Mesenchymal stem cell (in vitro differentiated cells and primary cell): ENCODE results near the gene RNF182.

Source experiments
- DNase-seq: peaks from one replicate; pipeline ENCODE4 v3.0.0-alpha.2; 2013
- H2AFZ ChIP-seq: one replicate; pipeline ENCODE4 v1.6.1; 2013; ENCODE audit warnings: low read depth, mild to moderate bottlenecking, control low read depth, inconsistent platforms, low read length, moderate library complexity
- H2AK5ac ChIP-seq: 2 replicates; pipeline ENCODE4 v1.6.1; 2013; ENCODE audit warnings: low read length, moderate library complexity, mild to moderate bottlenecking, inconsistent platforms; ENCODE audit not compliant: severe bottlenecking
- H2BK120ac ChIP-seq: one replicate; pipeline ENCODE4 v1.6.1; 2013; ENCODE audit warnings: low read depth, mild to moderate bottlenecking, inconsistent platforms, low read length, moderate library complexity
- H2BK12ac ChIP-seq, 2 experiments: one replicate each; pipeline ENCODE4 v1.6.1; 2013; ENCODE audit warnings: inconsistent platforms in 2 of 2, low read length in 2 of 2, mild to moderate bottlenecking in 2 of 2, moderate library complexity in 2 of 2, control low read depth in 1 of 2
- H2BK15ac ChIP-seq: one replicate; pipeline ENCODE4 v1.6.1; 2013; ENCODE audit warnings: mild to moderate bottlenecking, low read depth, inconsistent platforms; ENCODE audit not compliant: poor library complexity, severe bottlenecking
- H2BK5ac ChIP-seq: 2 replicates; pipeline ENCODE4 v1.6.1; 2013; ENCODE audit warnings: low read depth, mild to moderate bottlenecking, low read length, control low read depth, inconsistent platforms; ENCODE audit not compliant: poor library complexity, severe bottlenecking
- H3K14ac ChIP-seq, 2 experiments: one replicate each; pipeline ENCODE4 v1.6.1; 2013; ENCODE audit warnings: inconsistent platforms in 2 of 2, low read length in 2 of 2, control low read depth in 1 of 2, mild to moderate bottlenecking in 1 of 2, moderate library complexity in 1 of 2
- H3K18ac ChIP-seq, 2 experiments: one replicate each; pipeline ENCODE4 v1.6.1; 2013; ENCODE audit warnings: inconsistent platforms in 2 of 2, low read length in 2 of 2, control low read depth in 1 of 2, low read depth in 1 of 2, mild to moderate bottlenecking in 1 of 2
- H3K23ac ChIP-seq, 2 experiments: one replicate each; pipeline ENCODE4 v1.6.1; 2013; ENCODE audit warnings: inconsistent platforms in 2 of 2, low read length in 2 of 2, mild to moderate bottlenecking in 2 of 2, moderate library complexity in 2 of 2, control low read depth in 1 of 2
- H3K27ac ChIP-seq: 2 replicates; pipeline ENCODE4 v1.5.1; 2013; ENCODE audit warnings: mild to moderate bottlenecking, moderate library complexity, low read length, control low read depth, inconsistent platforms; ENCODE audit not compliant: poor library complexity, severe bottlenecking
- H3K27me3 ChIP-seq, 2 experiments: 2 replicates each; pipeline versions ENCODE4 v1.6.1 to v1.7.0; 2013; ENCODE audit warnings: low read length in 2 of 2, mild to moderate bottlenecking in 2 of 2, moderate library complexity in 2 of 2, control low read depth in 1 of 2, inconsistent platforms in 1 of 2; ENCODE audit not compliant: control insufficient read depth in 1 of 2, insufficient read depth in 1 of 2
- H3K36me3 ChIP-seq, 2 experiments: 2 replicates each; pipeline versions ENCODE4 v1.6.1 to v1.7.0; 2013; ENCODE audit warnings: low read length in 2 of 2, control low read depth in 1 of 2, inconsistent platforms in 1 of 2, low read depth in 1 of 2, mild to moderate bottlenecking in 1 of 2; ENCODE audit not compliant: insufficient read depth in 2 of 2, control insufficient read depth in 1 of 2
- H3K4ac ChIP-seq, 2 experiments: one replicate each; pipeline ENCODE4 v1.6.1; 2013; ENCODE audit warnings: inconsistent platforms in 2 of 2, low read length in 2 of 2, mild to moderate bottlenecking in 2 of 2, moderate library complexity in 2 of 2, control low read depth in 1 of 2, low read depth in 1 of 2
- H3K4me1 ChIP-seq: 2 replicates; pipeline ENCODE4 v1.6.1; 2013; ENCODE audit warnings: low read depth, low read length, control low read depth; ENCODE audit not compliant: control insufficient read depth, insufficient read depth
- H3K4me2 ChIP-seq: 2 replicates; pipeline ENCODE4 v1.6.1; 2013; ENCODE audit warnings: low read length, mild to moderate bottlenecking, inconsistent platforms; ENCODE audit not compliant: poor library complexity, severe bottlenecking
- H3K4me3 ChIP-seq, 2 experiments: 2 replicates each; pipeline versions ENCODE4 v1.5.1 to v1.7.0; 2013; ENCODE audit warnings: low read length in 2 of 2, mild to moderate bottlenecking in 2 of 2, control low read depth in 1 of 2, low read depth in 1 of 2; ENCODE audit not compliant: insufficient read depth in 1 of 2
- H3K79me1 ChIP-seq: replicated peaks from 2 replicates; pipeline ENCODE4 v1.6.1; 2013; ENCODE audit warnings: mild to moderate bottlenecking, control low read depth, low read length, inconsistent platforms; ENCODE audit not compliant: poor library complexity, severe bottlenecking
- H3K9ac ChIP-seq: 2 replicates; pipeline ENCODE4 v1.7.0; 2013; ENCODE audit warnings: mild to moderate bottlenecking, low read length, moderate library complexity
- H3K9me3 ChIP-seq: 2 replicates; pipeline ENCODE4 v1.7.0; 2013; ENCODE audit warnings: mild to moderate bottlenecking, low read length; ENCODE audit not compliant: control insufficient read depth
- H4K8ac ChIP-seq: one replicate; pipeline ENCODE4 v1.6.1; 2013; ENCODE audit warnings: inconsistent platforms, mild to moderate bottlenecking, low read length, moderate library complexity
- H4K91ac ChIP-seq: one replicate; pipeline ENCODE4 v1.6.1; 2013; ENCODE audit warnings: mild to moderate bottlenecking, low read length, inconsistent platforms
- WGBS: methylation state at CpG from one replicate; pipeline ENCODE4 v1.1.7; 2013; ENCODE audit warnings: mixed read lengths; 5-methylcytosine and 5-hydroxymethylcytosine counted together

The RNF182 gene

GRCh38 chr6:14008809-14009208, 84.1 kb downstream of the RNF182 start:
- WGBS, result 95% methylated on average over 4 of the region's 5 CpGs

DNA sequence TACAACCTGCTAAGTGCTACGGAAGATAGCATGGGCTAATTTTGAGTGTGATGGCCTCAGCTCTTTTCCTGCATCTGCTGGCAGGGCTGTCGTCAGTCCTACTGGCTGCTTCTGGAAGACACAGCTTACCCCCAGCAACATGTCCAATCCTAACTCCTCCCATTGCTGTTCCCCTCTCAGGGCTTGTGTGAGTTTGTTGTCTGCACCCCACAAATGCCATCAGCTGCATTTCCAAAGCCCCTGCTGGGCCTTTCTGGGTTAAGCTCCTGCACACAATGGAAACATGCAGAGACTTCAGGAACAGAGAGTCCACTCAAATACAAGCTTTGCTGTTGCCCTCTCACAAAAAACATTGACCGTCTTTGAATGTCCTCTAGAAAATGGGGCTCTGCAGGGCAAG, 84.7 kb downstream of the RNF182 start:
- no peak overlapping the region for H3K27ac ChIP-seq
- H3K4ac ChIP-seq, result no peak overlapping the region
- peak overlapping the region; percentile 18 for H2AFZ ChIP-seq
- H2BK120ac ChIP-seq, result no peak overlapping the region
- peak overlapping the region in 1 of 2 experiments; percentile 59 for H3K14ac ChIP-seq
- no peak overlapping the region for H2BK15ac ChIP-seq
- WGBS, result 85% methylated on average over 3 of the region's 3 CpGs
- H3K79me1 ChIP-seq, result no peaks in the 10 kb centered on the region
- no peaks in the 10 kb centered on the region for H3K36me3 ChIP-seq
- H3K27me3 ChIP-seq, result no peaks in the 10 kb centered on the region
- H3K9me3 ChIP-seq, result peaks cover 6% of the 10 kb centered on the region
- H3K4me2 ChIP-seq, result no peak overlapping the region
- H3K9ac ChIP-seq, result no peak overlapping the region
- no peak overlapping the region for H2AK5ac ChIP-seq
- H2BK12ac ChIP-seq, result no peak overlapping the region
- no peaks in the 10 kb centered on the region for H3K4me1 ChIP-seq
- H4K8ac ChIP-seq, result no peak overlapping the region
- H2BK5ac ChIP-seq, result no peak overlapping the region
- no peak overlapping the region for H3K23ac ChIP-seq
- no peak overlapping the region for H3K18ac ChIP-seq
- H3K4me3 ChIP-seq, result no peak overlapping the region
- DNase-seq, result no peak
- no peak overlapping the region for H4K91ac ChIP-seq

More at GRCh38 chr6:14008809-14009208, 84.1 kb downstream of the RNF182 start:
- no peak overlapping the region for H2AK5ac ChIP-seq
- H2BK12ac ChIP-seq, result no peak overlapping the region
- H4K8ac ChIP-seq, result no peak overlapping the region
- no peak overlapping the region for H2BK5ac ChIP-seq
- H3K4me3 ChIP-seq, result no peak overlapping the region
- H4K91ac ChIP-seq, result no peak overlapping the region
- no peak overlapping the region for H3K18ac ChIP-seq
- no peak overlapping the region for H3K14ac ChIP-seq
- H3K23ac ChIP-seq, result no peak overlapping the region
- no peak overlapping the region for H3K9ac ChIP-seq
- no peak for DNase-seq
- no peaks in the 10 kb centered on the region for H3K27me3 ChIP-seq
- H2BK15ac ChIP-seq, result no peak overlapping the region
- no peaks in the 10 kb centered on the region for H3K79me1 ChIP-seq
- H3K27ac ChIP-seq, result no peak overlapping the region
- H3K36me3 ChIP-seq, result no peaks in the 10 kb centered on the region
- H3K4me2 ChIP-seq, result no peak overlapping the region
- no peak overlapping the region for H2AFZ ChIP-seq
- H3K4me1 ChIP-seq, result no peaks in the 10 kb centered on the region
- H3K9me3 ChIP-seq, result peaks cover 6% of the 10 kb centered on the region
- H2BK120ac ChIP-seq, result no peak overlapping the region
- H3K4ac ChIP-seq, result no peak overlapping the region

DNA sequence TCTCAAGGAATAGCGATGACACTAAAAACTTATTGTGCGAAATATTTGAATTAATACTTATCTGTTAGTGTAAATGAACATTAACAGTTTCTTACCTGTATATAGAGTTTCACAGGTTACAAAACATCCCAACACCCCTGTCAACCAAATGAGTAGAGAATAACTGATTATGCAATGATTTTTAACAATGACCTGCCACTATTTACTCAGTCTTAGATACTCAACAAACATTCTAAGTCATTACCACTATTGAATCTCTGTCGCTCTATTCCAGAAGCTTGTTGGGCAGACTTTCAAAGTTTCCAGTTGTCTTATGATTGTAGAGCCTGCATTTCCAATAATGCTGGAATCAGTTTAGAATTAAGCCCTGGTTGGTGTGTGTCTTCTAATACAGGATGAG, 85.5 kb downstream of the RNF182 start:
- WGBS, result 100% methylated on average over 1 of the region's 3 CpGs
- no peak overlapping the region for H2AFZ ChIP-seq
- H3K27ac ChIP-seq, result no peak overlapping the region
- H4K8ac ChIP-seq, result no peak overlapping the region
- H2BK5ac ChIP-seq, result no peak overlapping the region
- no peak overlapping the region for H2BK15ac ChIP-seq
- H3K23ac ChIP-seq, result no peak overlapping the region
- no peak overlapping the region for H2BK12ac ChIP-seq
- peak overlapping the region in 1 of 2 experiments; percentile 63 for H3K14ac ChIP-seq
- H3K79me1 ChIP-seq, result no peaks in the 10 kb centered on the region
- H3K18ac ChIP-seq, result no peak overlapping the region
- DNase-seq, result no peak
- no peak overlapping the region for H2BK120ac ChIP-seq
- H3K4me1 ChIP-seq, result no peaks in the 10 kb centered on the region
- H4K91ac ChIP-seq, result no peak overlapping the region
- H3K27me3 ChIP-seq, result no peaks in the 10 kb centered on the region
- no peak overlapping the region for H3K4me3 ChIP-seq
- no peak overlapping the region for H3K4ac ChIP-seq
- peaks cover 6% of the 10 kb centered on the region for H3K9me3 ChIP-seq
- H3K9ac ChIP-seq, result no peak overlapping the region
- H3K4me2 ChIP-seq, result no peak overlapping the region
- no peak overlapping the region for H2AK5ac ChIP-seq
- no peaks in the 10 kb centered on the region for H3K36me3 ChIP-seq

GRCh38 chr6:14012313-14013030, 87.7 kb downstream of the RNF182 start:
- H2BK120ac ChIP-seq, result no peak overlapping the region
- H2BK5ac ChIP-seq, result no peak overlapping the region
- H3K4ac ChIP-seq, result no peak overlapping the region
- H3K9ac ChIP-seq, result no peak overlapping the region
- H3K36me3 ChIP-seq, result no peaks in the 10 kb centered on the region
- no peak overlapping the region for H3K18ac ChIP-seq
- H3K23ac ChIP-seq, result no peak overlapping the region
- no peak overlapping the region for H2AFZ ChIP-seq
- peaks cover 6% of the 10 kb centered on the region for H3K9me3 ChIP-seq
- H2BK15ac ChIP-seq, result no peak overlapping the region
- H3K4me3 ChIP-seq, result no peak overlapping the region
- no peak for DNase-seq
- H3K27me3 ChIP-seq, result no peaks in the 10 kb centered on the region
- no peak overlapping the region for H2AK5ac ChIP-seq
- H2BK12ac ChIP-seq, result no peak overlapping the region
- H3K4me2 ChIP-seq, result no peak overlapping the region
- no peaks in the 10 kb centered on the region for H3K79me1 ChIP-seq
- WGBS, result 88% methylated on average over 5 of the region's 5 CpGs
- H3K4me1 ChIP-seq, result no peaks in the 10 kb centered on the region
- H4K91ac ChIP-seq, result no peak overlapping the region
- no peak overlapping the region for H3K14ac ChIP-seq
- H3K27ac ChIP-seq, result no peak overlapping the region
- H4K8ac ChIP-seq, result no peak overlapping the region
